Stimulated activated CD4-positive, alpha-beta T cell treated with anti-CD3 and anti-CD28 coated beads, Interleukin-12 subunit alpha, Interleukin-12 subunit beta, amount 100 ng/mL, for 24 hours (primary cell): ENCODE results near the gene CLDN15.
A peak's percentile ranks its signal among the peaks of the same experiment; 100 is the strongest.
"Not testable (repeated sequence)": the region's sequence is repeated elsewhere in the genome, so short reads cannot be mapped to it uniquely, and the experiment has no call there.

Experiments
- DNase-seq, 2 experiments: peaks; one replicate each; pipeline ENCODE4 v3.0.0-alpha.2; 2020; ENCODE audit warnings: low read depth in 2 of 2

CLDN15 gene

DNA sequence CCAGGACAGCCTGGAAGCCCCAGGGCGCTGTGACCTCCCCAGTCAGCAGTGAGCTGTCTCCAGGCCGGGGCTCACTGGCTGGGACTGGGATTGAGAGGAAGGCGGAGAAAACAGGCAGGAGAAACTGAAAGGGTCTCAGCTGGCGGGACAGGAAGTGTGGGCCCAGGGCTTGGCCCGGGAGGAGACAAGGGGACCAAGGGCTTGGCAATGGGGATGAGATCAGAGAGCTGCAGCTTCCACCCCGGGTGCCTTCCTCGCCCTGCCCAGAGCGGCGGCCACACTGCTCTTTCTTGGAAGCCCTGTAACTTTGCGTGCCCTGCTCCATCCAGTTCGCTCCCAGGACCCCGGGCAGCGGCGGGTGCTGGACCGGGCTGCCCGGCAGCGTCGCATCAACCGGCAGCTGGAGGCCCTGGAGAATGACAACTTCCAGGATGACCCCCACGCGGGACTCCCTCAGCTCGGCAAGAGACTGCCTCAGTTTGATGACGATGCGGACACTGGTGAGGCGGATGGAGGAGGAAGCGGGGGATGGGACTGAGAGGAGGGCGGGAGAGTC, 15.2 kb downstream of the CLDN15 start:
- DNase-seq: no peak

DNA sequence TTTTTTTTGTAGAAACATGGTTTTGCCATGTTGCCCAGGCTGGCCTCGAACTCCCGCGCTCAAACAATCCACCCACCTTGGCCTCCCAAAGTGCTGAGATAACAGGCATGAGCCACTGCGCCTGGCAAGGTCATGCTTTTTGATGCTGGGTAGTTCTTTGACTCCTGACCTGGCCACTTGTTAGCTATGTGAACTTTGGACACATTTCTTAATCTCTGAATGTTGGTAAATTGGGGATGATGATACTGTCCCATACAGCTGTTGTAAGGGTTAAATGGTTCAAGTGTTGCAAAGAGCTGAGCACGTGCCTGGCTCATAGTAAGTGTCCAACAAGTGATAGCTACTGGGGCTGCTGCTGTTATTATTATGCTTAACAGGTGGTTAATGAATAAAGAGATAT, 17.3 kb downstream of the CLDN15 start:
- DNase-seq: no peak

DNA sequence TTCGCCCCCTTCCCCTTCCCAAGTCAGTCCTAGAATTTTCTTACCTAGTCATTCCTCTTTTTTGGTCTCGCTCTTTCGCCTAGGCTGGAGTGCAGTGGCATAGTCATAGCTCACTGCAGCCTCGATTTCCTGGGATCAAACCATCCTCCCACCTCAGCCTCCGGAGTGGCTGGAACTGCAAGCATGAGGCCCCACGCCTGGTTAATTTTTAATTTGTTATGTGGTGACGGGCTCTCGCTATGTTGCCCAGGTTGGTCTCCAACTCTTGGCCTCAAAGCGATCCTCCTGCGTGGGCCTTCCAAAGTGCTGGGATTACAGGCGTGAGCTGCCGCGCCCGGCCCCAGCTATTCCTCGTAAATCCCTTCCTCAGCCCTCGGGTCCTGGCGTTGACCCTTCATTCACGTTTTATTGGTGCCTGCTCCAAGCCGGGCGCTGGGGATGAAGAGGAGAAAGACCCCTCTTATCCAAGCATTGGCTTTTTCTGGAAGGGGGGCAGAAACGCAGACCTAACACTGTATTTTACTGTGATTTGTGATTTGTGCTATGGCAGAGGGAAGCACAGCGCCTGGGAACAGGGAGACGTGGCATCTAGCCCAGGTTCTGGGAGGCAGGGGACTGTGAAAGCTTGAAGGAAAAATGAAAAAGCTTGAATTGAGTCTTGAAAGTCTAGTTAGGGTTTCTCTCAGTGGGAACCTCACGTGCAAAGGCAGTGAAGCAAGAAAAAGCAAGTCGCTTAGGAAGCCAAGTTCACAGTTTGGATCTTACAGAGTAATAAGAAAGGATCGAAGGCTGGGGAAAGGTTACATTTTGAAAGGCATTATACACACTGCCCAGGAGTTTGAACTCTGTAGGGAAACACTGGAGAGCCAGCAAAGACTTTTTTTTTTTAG, 19.1 kb downstream of the CLDN15 start:
- no peak for DNase-seq

DNA sequence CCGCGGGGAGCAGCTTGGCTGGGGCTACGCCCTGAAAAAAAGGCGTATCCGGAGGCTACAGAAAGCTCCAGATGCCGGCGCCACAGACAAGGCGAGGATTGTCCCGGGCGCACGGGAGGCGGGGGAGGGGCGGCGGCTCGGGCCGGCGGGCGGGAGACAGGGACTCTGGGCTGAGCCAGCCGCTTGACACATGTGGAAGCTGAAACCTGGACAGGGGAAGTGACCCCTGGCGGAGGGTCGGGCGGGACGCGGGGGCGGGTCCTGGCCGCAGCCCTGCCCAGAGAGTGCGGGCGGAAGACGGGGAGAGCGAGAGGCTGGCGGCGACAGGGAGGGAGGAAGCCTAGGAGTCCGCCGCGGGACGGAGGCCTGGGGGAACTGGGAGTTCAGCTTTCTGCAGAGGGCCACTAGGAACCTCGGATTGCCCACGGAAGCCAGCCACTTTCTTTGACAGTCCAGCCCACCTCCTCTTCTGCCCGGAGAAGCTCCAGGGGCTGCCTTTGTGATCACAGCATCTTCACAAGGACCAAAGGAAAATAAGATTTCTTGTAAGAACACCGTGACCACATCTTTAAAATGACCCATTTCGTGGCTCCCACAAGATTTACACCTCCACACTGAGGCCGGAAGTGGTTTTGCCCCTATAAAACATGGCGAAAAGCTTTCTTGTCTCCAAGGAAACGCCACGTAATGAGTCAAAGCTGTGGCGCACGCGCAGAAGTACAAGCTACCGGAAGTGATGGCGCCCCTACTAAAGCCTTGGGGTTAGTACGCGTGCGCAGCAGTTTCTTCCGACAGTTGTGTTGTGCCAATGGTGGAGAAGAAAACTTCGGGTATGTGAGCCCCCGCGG, 20.0 kb downstream of the CLDN15 start, which contains the start of the genes PLOD3 and ZNHIT1:
Gene PLOD3 (minus strand): TSS at position 194 of the 848 bp plus-strand sequence. CDS start 307 bp downstream, outside the sequence.
Gene ZNHIT1 (plus strand): TSS at position 778 of the 848 bp plus-strand sequence. CDS start 31 bp downstream, at position 809.
- peak; percentile 90 to 91 for DNase-seq

DNA sequence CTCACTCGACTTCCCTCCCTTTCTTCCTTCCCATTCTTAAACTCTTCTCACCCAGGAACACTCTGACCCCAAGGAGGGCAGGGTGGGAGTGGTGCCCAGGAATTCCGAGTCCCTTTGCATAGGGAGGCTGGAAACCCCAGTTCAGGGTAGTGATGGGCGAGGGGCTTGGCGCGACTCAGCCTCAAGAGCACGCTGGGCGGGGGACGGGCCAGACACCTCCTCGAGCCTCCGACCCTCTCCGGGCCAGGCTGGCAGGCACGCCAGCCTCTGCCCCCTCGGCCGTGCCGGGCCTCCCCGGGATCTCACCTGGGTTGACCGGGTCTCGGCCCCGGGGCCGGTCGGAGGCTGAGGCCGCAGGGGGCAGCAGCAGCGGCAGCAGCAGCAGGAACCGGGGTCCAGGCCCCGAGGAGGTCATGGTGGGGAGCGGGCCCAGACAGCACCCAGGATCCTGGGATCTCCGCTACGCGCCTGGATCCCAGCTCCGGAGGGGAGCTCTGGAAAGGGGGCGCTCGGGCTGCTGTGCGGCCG, 20.7 kb downstream of the CLDN15 start:
- DNase-seq: no peak

DNA sequence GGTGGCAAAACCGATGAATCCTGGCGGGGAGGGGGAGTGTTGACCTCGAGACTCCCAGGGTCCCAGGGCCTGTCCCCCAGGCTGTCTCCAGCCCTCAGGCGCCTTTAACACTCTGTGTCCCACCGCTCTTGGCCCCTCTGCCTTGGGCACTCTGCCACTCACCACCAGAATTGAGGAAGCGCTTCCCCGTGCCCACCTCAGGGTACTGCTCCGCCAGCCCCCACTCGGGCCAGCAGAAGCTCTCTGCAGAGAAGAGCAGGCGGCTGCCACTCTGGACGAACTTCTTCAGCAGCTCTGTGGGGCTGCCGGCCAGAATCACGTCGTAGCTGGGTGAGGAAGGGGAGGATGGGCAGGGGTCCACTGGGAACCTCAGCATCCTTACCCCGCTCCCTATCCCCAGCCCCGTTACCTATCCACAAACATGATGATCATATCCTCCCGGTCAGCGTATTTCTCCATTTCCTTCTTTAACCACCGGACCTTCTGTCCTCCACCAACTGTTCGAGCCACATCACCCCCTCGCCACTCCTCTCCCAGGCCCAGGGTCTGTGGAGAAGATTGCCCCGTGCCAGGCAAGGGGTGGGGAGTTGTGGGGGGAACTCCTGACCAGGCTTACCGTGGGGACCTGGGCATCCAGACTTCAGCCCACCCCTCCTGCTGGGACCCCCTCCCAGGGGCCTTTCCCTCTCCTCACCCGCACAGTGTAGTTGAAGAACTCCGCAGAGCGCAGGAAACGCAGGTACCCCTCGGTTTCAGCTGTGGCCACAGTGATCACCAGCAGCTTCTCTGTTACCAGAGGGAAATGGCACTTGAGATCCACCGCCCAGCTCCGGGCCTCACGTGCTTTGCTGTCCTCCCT, 21.4 kb downstream of the CLDN15 start:
- DNase-seq: no peak

DNA sequence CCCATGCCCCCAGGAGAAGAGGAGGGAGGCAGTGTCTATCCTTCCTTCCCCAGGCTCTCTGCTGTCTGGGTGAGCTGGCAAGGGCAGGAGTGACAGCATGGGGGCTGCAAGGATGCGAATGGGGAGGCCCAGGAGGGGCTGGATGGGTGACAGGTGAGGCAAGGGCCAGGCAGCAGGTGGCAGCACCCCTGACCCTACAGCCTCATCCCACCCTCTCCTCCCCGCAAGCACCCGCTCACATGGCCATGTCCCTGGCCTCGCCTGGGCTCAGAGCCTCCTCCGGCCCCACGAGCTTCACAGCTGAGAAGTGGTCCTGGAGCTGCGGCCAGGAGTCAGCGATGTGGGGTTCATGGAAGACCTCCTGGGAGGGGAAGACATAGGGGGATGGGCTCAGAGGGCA, 25.6 kb downstream of the CLDN15 start:
- DNase-seq: no peak

DNA sequence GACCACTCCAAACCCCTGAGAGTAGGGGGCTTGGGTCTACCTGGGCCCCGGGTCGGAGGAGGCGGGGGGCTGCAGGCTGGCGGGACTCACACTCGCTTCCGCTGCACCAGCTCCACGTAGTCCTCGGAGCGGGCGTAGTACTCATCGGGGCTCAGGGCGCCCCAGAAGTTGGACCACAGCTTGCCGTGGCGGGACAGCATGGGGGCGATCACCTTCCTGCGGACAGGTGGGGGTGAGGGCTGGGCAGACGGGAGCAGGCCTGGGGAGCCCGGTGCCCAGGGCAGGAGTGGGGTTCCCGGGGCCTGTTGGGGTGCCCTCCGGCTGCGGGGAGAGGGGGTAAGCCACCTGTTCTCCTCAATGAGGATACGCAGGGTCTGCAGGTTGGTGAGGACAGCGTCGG, 26.1 kb downstream of the CLDN15 start:
- no peak for DNase-seq

DNA sequence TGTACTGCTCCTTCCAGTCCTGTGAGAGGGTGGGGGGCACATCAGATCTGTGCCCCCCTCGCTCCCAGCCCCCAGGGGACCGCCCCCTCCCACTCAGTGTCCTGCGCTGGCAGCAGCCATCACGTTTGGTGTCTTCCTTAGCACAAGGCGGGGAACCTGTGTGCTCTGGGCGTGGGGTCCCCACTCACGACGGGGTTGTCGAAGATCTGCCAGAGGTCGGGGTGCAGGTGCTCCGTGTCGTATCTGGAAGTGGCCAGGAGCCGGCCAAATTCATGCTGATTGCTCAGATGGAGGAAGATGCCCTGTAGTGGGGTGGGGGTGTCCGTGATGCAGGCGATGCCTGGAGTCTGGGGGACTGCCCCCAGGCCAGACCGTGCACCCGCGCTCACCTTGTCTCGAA, 27.5 kb downstream of the CLDN15 start:
- DNase-seq: no peak

DNA sequence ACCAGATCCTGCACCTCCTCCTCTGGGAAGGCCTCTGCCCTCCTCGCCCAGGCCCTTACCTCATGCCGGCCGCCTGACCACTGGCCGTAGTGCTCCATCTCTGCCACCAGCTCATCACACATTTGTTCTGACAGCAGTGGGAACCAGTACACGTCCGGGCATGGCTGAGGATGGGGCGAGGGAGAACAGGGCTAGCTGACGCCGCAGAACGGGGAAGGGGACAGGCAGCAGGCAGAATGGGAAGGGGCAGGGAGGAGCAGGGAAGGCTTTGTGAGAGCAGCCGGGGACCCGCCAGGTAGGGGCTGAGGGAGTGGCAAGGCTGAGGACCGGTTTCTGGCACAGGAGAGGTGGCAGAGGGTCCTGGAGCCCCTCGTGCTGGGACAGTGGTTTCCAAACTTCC, 28.8 kb downstream of the CLDN15 start:
- no peak for DNase-seq

DNA sequence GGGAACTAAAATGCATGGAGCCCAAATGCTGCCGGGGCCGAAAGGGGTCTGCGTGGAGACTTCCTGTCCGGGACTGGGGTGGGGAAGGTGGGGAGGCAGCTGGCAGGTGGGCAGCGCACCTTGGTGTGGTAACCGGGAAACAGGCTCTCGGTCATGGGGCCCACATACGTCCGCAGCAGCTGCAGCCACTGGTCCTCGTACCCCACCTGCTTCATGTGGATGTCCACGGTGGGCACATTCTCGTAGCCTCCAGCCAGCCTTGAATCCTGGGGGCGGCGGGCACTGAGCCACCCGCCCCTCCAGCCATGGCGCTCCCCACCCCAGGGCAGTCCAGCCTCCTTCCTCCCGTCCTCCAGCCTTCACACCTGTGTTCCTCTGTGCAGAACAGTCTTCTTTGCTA, 30.1 kb downstream of the CLDN15 start:
- no peak for DNase-seq

DNA sequence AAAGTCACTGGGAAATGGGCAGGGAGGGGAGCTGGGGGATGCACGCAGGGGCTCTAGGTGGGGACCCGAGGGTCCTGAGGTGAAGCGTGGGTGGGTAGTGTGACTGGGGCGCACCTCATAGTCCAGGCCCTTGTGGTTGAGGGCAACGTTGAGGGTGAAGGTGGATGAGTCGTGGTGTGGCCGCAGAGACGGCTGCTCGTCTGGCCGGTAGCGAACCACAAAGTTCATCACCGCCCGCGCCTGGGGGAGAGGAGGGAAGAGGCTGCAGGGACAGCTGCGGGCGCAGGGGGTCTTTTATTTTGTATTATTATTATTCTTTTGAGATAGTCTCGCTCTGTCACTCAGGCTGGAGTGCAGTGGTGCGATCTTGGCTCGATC, 30.9 kb downstream of the CLDN15 start:
- DNase-seq: no peak

DNA sequence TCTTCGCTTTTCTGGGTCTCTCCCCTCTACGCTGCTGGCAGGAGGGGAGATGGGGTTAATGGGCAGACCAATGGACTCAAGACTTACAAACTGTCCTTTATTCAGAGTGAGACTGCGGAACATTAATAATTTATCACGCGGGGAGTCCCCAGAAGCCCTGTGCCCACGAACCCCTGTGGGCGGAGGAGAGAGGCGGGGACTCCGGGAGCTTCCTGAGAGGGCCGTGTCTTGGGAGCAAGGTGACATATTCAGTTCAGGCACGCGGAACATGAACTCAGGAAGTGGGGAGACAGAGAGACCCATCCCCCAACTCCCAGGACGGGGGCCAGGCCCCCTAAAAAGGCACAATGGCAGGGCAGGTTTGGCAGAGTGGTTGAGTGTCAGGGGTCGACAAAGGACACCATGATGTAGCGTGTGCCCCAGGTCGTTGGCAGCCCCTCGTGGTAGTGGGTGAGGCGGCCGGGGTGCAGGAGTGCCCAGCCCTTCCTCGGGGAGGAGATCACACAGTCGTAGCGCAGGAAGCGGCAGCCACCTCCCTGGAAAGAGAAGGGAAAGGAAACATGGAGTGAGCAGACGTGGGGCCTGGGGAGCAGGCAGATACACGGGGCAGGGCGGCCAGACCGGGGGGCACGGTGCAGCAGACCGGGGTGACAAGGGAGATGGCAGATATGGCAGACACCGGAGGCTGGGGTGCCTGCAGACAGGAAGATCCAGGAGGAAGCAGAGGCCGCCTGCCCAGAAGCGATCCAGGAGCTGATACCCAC, 31.5 kb downstream of the CLDN15 start:
- no peak for DNase-seq

DNA sequence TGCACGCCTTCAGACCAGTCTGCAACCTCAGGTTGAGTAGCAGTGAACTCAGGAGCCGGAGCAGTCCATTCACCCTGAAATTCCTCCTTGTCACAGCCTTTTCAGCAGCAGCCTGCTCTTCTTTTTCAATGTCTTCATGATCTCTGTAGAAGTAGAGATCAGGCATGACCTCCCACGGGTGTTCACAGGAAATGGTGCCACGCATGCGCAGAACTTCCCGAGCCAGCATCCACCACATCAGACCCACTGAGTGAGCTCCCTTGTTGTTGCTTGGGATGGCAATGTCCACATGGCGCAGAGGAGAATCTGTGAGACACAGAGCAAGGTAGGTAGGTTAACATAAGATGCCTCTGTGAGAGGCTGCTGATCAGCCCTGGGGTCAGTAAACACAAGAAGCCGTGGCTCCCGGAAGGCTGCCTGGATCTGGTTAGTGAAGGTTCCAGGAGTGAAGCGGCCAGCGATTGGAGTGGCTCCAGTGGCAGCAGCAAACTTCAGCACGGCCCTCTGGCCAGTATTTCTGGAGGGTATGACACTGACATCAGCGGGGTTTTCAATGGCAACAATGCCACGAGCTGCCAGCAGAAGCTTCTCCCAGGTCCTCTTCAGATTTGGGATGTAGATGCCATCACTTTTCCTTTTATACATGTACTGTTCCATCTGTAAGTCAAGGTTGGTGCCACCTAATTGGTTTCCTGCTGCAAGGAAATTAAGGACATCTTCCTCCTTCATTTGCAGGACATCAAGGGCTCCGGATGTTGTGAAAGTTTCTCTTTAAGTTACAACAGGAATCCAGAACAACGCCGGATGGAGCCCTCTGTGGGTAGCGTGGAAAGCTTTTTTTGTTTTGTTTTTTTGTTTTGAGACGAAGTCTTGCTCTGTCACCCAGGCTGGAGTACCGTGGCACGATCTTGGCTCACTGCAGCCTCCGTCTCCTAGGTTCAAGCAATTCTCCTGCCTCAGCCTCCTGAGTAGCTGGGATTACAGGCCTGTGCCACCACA, 33.6 kb downstream of the CLDN15 start:
- not testable (repeated sequence) for DNase-seq

DNA sequence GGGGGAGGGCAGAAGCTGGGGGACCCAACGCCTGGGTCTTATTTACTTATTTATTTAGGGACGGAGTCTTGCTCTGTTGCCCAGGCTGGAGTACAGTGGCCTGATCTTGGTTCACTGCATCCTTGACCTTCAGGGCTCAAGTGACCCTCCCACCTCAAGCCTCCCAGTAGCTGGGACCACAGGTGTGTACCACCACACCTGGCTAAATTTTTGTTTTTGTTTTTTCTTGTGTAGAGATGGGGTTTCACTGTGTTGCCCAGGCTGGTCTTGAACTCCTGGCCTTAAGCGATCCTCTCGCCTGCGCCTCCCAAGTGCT, 35.0 kb downstream of the CLDN15 start:
- DNase-seq: no peak

DNA sequence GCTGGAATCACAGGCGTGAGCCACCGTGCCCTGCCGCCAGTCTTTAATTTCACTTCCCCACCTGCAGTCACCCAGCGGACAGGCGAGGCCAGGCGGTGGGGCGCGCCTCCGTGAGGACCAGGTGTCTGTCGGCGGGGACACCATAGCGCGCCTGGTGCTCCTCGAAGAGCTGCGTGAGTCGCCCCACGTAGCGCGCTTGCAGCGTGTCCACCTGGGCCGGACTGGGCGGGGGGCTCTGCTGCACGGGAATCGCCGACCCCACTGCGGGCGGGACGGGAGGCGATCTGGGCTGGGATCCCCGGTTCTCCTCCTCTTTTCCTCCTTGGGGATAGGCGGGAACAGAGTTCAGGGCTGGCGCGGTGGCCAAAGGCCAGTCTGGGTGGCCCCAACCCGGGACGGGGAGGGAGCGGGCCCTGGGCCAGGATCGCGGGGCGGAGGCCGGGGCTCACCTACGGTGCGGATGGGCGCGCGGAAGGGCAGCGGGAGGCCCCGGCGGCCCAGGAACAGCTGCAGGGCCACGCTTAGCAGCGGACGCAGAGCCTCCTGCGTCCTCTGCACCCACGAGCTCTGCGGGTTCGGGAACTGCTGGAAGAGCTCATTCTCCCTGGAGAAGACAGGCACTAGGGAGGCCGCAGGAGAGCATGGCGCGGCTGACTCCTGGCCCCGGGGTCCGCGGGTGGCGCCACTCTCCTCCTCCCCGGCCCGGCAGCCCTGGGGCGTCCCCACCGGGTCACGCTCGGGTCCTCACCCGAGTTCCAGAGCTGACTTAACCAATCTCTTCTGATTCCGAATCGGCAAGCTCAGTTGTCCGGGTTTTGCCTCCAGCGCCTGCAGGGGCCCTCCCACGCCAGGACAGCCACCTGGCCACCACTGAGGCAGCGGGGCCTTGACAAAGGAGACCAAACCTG, 35.7 kb downstream of the CLDN15 start:
- no peak for DNase-seq

DNA sequence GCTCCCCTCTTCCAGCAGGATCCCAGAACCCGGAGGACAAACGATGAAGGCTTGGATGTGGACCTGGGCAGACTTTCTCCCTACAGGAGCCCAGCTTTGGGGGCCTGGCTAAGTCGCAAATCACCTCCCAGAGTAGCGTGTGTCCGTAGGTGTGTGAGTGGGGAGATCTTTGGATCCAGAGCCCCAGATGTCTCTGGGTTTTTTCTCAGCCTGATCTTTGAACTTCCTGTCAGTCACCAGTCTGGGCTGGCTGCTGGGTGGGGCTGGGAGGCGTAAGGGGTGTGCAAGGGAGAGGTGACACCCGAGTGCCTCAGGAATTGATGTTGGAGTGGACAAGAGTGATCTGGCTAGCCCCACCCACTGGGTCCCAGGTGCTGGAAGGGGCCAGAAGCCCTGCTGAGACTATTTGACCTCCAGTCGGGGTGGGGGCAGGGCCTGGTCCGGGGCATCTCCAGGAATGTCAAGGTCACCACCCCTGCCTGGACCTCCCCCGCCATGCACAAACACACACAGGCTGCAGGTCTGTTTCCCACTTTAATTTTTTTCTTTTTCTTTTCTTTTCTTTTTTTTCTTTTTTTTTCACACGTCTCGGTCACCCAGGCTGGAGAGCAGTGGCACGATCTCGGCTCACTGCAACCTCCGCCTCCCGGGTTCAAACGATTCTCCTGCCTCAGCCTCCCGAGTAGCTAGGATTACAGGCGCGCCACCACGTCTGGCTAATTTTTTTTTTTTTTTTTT, 36.6 kb downstream of the CLDN15 start, which contains the start of gene MOGAT3:
Gene MOGAT3 (minus strand): TSS at position 175 of the 738 bp plus-strand sequence. CDS start 182 bp downstream, outside the sequence.
- no peak for DNase-seq
